GM23338 (cell line): ENCODE data around the gene NPIPA1. TPM values are rescaled to one million over a fixed set of nuclear protein-coding genes. Genes with fewer than 3 reads are reported as not detected.
A peak's percentile ranks its signal among the peaks of the same experiment; 100 is the strongest.
"Not testable (repeated sequence)": the region's sequence is repeated elsewhere in the genome, so short reads cannot be mapped to it uniquely, and the experiment has no call there.

Experiments used
- ATAC-seq: fragments of 200-7000 bp; cut with Tn5 transposase; 3 replicates; pipeline ENCODE4 v1.9.1; 2020
- DNase-seq: peaks from one replicate; pipeline ENCODE4 v3.0.0-alpha.2; 2015; ENCODE audit warnings: low spot score
- H2AFZ ChIP-seq: fragments of 200-600 bp; sonication (generic); 2 replicates; pipeline ENCODE4 v1.8.0; 2016; ENCODE audit warnings: antibody characterized with exemption, mild to moderate bottlenecking, moderate library complexity
- H3F3A ChIP-seq: fragments of 200-600 bp; sonication (generic); replicated peaks from 2 replicates; pipeline ENCODE4 v1.8.0; 2017; ENCODE audit warnings: antibody characterized with exemption, mixed run types, low read depth
- H3K27ac ChIP-seq: fragments of 200-600 bp; sonication (generic); 2 replicates; pipeline ENCODE4 v1.6.1; 2016; ENCODE audit warnings: low read depth
- H3K27me3 ChIP-seq: fragments of 200-600 bp; sonication (generic); 2 replicates; pipeline ENCODE4 v1.8.0; 2016; ENCODE audit warnings: mild to moderate bottlenecking, mixed run types, moderate library complexity; ENCODE audit not compliant: insufficient read depth
- H3K36me3 ChIP-seq: fragments of 200-600 bp; sonication (generic); 2 replicates; pipeline ENCODE4 v1.8.0; 2016; ENCODE audit warnings: mild to moderate bottlenecking; ENCODE audit not compliant: insufficient read depth
- H3K4me1 ChIP-seq: fragments of 200-600 bp; sonication (generic); 2 replicates; pipeline ENCODE4 v1.8.0; 2016; ENCODE audit warnings: mild to moderate bottlenecking, moderate library complexity; ENCODE audit not compliant: insufficient read depth
- H3K4me2 ChIP-seq: fragments of 200-600 bp; sonication (generic); 2 replicates; pipeline ENCODE4 v1.7.1; 2017; ENCODE audit warnings: mixed run types
- H3K4me3 ChIP-seq: fragments of 200-600 bp; sonication (generic); 2 replicates; pipeline ENCODE4 v1.6.1; 2016; ENCODE audit warnings: mixed run types
- H3K79me2 ChIP-seq: fragments of 200-600 bp; sonication (generic); replicated peaks from 2 replicates; pipeline ENCODE4 v1.8.0; 2017; ENCODE audit warnings: mild to moderate bottlenecking; ENCODE audit not compliant: insufficient read depth
- H3K9me2 ChIP-seq: fragments of 200-600 bp; sonication (generic); 2 replicates; pipeline ENCODE4 v1.8.0; 2017; ENCODE audit not compliant: insufficient read depth
- H4K20me1 ChIP-seq: fragments of 200-600 bp; sonication (generic); replicated peaks from 2 replicates; pipeline ENCODE4 v1.8.0; 2017; ENCODE audit warnings: mild to moderate bottlenecking; ENCODE audit not compliant: insufficient read depth
- H3K27ac Mint-ChIP-seq: 2 replicates; pipeline ENCODE4 v1.8.0; 2020; ENCODE audit warnings: inconsistent platforms, mild to moderate bottlenecking, moderate library complexity, mixed read lengths
- H3K27me3 Mint-ChIP-seq: 3 replicates; pipeline ENCODE4 v1.8.0; 2022; ENCODE audit warnings: low read depth, mild to moderate bottlenecking, moderate library complexity, mixed read lengths, inconsistent platforms; ENCODE audit not compliant: insufficient read depth, poor library complexity
- H3K36me3 Mint-ChIP-seq: 3 replicates; pipeline ENCODE4 v1.8.0; 2021; ENCODE audit warnings: low read depth, mild to moderate bottlenecking, inconsistent platforms, moderate library complexity, mixed read lengths
- H3K4me1 Mint-ChIP-seq: 3 replicates; pipeline ENCODE4 v1.8.0; 2020; ENCODE audit warnings: mild to moderate bottlenecking, inconsistent platforms, mixed read lengths
- H3K4me3 Mint-ChIP-seq: 3 replicates; pipeline ENCODE4 v1.8.0; 2021; ENCODE audit warnings: moderate library complexity, mild to moderate bottlenecking, inconsistent platforms, mixed read lengths
- H3K9me3 Mint-ChIP-seq: 3 replicates; pipeline ENCODE4 v1.8.0; 2020; ENCODE audit warnings: moderate library complexity, mild to moderate bottlenecking, inconsistent platforms, mixed read lengths
- polyA plus RNA-seq: library from polyadenylated mRNA; unstranded; fragments of >200 nt; fragmentation: Nextera tagmentation; extraction: Ambion mirVana; gene quantifications from 2 replicates; pipeline ENCODE4 v1.2.1, GENCODE V29; 2016
- total RNA-seq: library from RNA; depleted of rRNA; stranded (reverse); fragments of >200 nt; shearing (Covaris generic); gene quantifications from 2 replicates; pipeline ENCODE4 v1.2.3, GENCODE V29; 2014

NPIPA1 gene
- total and polyA plus RNA-seq, 2 experiments from 2014 or later, result 54.4 to 77.4 TPM

DNA sequence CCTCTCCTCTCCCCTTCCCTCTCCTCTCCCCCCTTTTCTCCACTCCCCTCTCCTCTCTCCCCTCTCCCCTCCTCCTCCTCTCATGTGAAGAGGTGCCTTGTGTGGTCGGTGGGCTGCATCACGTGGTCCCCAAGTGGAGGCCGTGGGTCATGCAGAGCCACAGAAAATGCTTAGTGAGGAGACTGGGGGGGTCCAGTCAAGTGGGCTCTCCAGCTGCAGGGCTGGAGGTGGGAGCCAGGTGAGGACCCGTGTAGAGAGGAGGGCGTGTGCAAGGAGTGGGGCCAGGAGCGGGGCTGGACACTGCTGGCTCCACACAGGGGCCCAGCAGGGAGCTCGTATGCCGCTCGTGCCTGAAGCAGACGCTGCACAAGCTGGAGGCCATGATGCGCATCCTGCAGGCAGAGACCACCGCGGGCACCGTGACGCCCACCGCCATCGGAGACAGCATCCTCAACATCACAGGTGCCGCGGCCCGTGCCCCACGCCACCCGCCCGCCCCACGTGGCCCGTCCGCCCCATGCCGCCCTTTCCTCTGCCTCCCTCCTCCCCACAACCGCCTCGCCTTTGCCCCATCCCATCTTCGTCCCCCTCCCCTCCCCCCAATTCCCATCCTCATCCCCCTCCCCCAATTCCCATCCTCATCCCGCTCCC lies 9.1 kb upstream of the NPIPA1 start:
- not testable (repeated sequence) for H3K9me3 Mint-ChIP-seq, H3K27ac ChIP-seq, H3K9me2 ChIP-seq, H2AFZ ChIP-seq, H3F3A ChIP-seq, H3K4me1 Mint-ChIP-seq, H3K4me1 ChIP-seq, H3K27me3 Mint-ChIP-seq, H3K4me3 ChIP-seq, H3K27ac Mint-ChIP-seq, H3K4me2 ChIP-seq, H3K36me3 ChIP-seq, H3K79me2 ChIP-seq, H3K4me3 Mint-ChIP-seq, H3K36me3 Mint-ChIP-seq, H3K27me3 ChIP-seq, H4K20me1 ChIP-seq
- DNase-seq (peak; percentile 53), ATAC-seq (peak; percentile 53)

GRCh38 chr16:14929176-14929575 lies 8.1 kb upstream of the NPIPA1 start:
- not testable (repeated sequence) for H3K4me3 Mint-ChIP-seq

GRCh38 chr16:14930246-14930645 lies 7.0 kb upstream of the NPIPA1 start:
- not testable (repeated sequence) for H3K9me3 Mint-ChIP-seq, ATAC-seq, H4K20me1 ChIP-seq, H3K4me1 Mint-ChIP-seq, H3K4me2 ChIP-seq, H3K27ac Mint-ChIP-seq, H3F3A ChIP-seq, H3K79me2 ChIP-seq, H3K27me3 Mint-ChIP-seq, H3K4me3 ChIP-seq, H3K27ac ChIP-seq, H3K27me3 ChIP-seq, H2AFZ ChIP-seq, H3K36me3 Mint-ChIP-seq, H3K4me3 Mint-ChIP-seq, H3K9me2 ChIP-seq, H3K36me3 ChIP-seq, DNase-seq, H3K4me1 ChIP-seq

More at GRCh38 chr16:14929176-14929575, 8.1 kb upstream of the NPIPA1 start:
- H3F3A ChIP-seq, DNase-seq, H3K36me3 Mint-ChIP-seq, H3K27me3 ChIP-seq, H4K20me1 ChIP-seq, H3K9me3 Mint-ChIP-seq, H3K9me2 ChIP-seq, H3K27ac ChIP-seq, H3K4me1 Mint-ChIP-seq, H3K4me1 ChIP-seq, H3K27me3 Mint-ChIP-seq, H3K79me2 ChIP-seq, H3K36me3 ChIP-seq, H3K4me3 ChIP-seq, ATAC-seq, H3K4me2 ChIP-seq, H2AFZ ChIP-seq, H3K27ac Mint-ChIP-seq: not testable (repeated sequence)

- H2AFZ ChIP-seq, H3K4me1 Mint-ChIP-seq, H3K4me1 ChIP-seq, DNase-seq, H3K9me3 Mint-ChIP-seq, H3K27ac Mint-ChIP-seq, H3K79me2 ChIP-seq, H4K20me1 ChIP-seq, H3F3A ChIP-seq, H3K27me3 Mint-ChIP-seq, H3K27me3 ChIP-seq, H3K36me3 ChIP-seq, H3K4me3 ChIP-seq, H3K4me3 Mint-ChIP-seq, H3K9me2 ChIP-seq, H3K36me3 Mint-ChIP-seq, H3K27ac ChIP-seq, ATAC-seq, H3K4me2 ChIP-seq: not testable (repeated sequence)
These were observed 6.3 kb upstream of the NPIPA1 start for GRCh38 chr16:14930971-14931370.

DNA sequence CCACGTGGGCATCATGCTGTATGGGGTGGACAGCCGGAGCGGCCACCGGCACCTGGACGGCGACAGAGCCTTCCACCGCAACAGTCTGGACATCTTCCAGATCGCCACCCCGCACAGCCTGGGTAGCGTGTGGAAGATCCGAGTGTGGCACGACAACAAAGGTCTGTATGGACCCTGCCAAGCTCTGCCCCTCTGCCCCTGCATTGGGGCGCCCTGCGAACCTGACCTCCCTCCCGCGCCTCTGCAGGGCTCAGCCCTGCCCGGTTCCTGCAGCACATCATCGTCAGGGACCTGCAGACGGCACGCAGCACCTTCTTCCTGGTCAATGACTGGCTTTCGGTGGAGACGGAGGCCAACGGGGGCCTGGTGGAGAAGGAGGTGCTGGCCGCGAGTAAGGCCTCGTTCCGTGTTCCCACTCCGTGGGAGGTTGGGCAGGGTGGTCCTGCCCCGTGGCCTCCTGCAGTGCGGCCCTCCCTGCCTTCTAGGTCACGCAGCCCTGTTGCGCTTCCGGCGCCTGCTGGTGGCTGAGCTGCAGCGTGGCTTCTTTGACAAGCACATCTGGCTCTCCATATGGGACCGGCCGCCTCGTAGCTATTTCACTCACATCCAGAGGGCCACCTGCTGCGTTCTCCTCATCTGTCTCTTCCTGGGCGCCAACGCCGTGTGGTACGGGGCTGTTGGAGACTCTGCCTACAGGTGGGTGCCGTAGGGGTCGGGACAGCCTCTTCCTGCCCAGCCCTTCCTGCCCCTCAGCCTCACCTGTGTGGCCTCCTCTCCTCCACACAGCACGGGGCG lies 4.5 kb upstream of the NPIPA1 start:
- not testable (repeated sequence) for H3K36me3 Mint-ChIP-seq, H3K36me3 ChIP-seq, ATAC-seq, H3K27ac ChIP-seq, H3K4me3 ChIP-seq, H3K4me1 Mint-ChIP-seq, H3K4me3 Mint-ChIP-seq, H2AFZ ChIP-seq, H3K4me2 ChIP-seq, H3F3A ChIP-seq, H3K27ac Mint-ChIP-seq, H3K4me1 ChIP-seq, H3K79me2 ChIP-seq, H3K9me2 ChIP-seq, H3K27me3 ChIP-seq, DNase-seq, H3K9me3 Mint-ChIP-seq, H3K27me3 Mint-ChIP-seq, H4K20me1 ChIP-seq

GRCh38 chr16:14937994-14938393 lies 751 bp downstream of the NPIPA1 start:
- not testable (repeated sequence) for H3K27ac Mint-ChIP-seq, H3K27me3 ChIP-seq, H3K4me2 ChIP-seq, H3K36me3 Mint-ChIP-seq, H3K79me2 ChIP-seq, H3K9me3 Mint-ChIP-seq, H3K4me1 Mint-ChIP-seq, H3K27ac ChIP-seq, H3K4me1 ChIP-seq, H3K9me2 ChIP-seq, H3K4me3 ChIP-seq, H4K20me1 ChIP-seq, H2AFZ ChIP-seq, ATAC-seq, H3K27me3 Mint-ChIP-seq, H3K4me3 Mint-ChIP-seq, H3F3A ChIP-seq, H3K36me3 ChIP-seq, DNase-seq
